Gastroesophageal sphincter (tissue), 3 donors: ENCODE results near the gene CACNA1F.
"Not testable (repeated sequence)": the region's sequence is repeated elsewhere in the genome, so short reads cannot be mapped to it uniquely, and the experiment has no call there.

ENCODE experiments used
- EP300 ChIP-seq: sonication (generic); formaldehyde crosslinking; IDR thresholded peaks from one replicate; pipeline ENCODE4 v1.6.1; 2017; ENCODE audit warnings: antibody characterized with exemption, mild to moderate bottlenecking
- POLR2A ChIP-seq, 2 donors: fragments of 450-650 bp; IDR thresholded peaks; one replicate each; pipeline ENCODE4 v1.6.1; 2017; ENCODE audit warnings: antibody characterized with exemption in 2 of 2, mild to moderate bottlenecking in 2 of 2, moderate library complexity in 1 of 2
- TF ChIP-seq, protein P1 (sequence below), 4 experiments: fragments of 200-600 bp in 2 of 4; fragments of 450-650 bp in 2 of 4; sonication (generic) in 1 of 4; IDR thresholded peaks; one replicate each; pipeline ENCODE4 v1.5.1; 2017 to 2019; ENCODE audit warnings: antibody characterized with exemption in 4 of 4, mild to moderate bottlenecking in 2 of 4, moderate library complexity in 2 of 4

DNA sequence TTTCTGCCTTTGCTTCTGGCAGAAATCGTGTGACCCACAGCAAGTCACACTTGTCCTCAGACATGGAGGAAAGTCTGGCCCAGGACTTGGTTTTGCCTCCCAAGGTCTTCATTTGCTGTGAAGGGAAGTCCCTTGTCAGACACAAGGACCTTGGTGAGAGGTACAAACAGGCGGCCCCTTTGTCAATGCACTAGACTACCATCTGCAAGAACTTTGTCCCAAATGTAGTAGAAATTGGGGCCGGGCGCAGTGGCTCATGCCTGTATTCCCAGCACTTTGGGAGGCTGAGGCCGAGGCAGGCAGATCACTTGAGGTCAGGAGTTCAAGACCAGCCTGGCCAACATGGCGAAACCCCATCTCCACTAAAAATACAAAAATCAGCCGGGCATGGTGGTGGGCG lies 59.6 kb downstream of the CACNA1F start:
- TF ChIP-seq, protein P1, sequence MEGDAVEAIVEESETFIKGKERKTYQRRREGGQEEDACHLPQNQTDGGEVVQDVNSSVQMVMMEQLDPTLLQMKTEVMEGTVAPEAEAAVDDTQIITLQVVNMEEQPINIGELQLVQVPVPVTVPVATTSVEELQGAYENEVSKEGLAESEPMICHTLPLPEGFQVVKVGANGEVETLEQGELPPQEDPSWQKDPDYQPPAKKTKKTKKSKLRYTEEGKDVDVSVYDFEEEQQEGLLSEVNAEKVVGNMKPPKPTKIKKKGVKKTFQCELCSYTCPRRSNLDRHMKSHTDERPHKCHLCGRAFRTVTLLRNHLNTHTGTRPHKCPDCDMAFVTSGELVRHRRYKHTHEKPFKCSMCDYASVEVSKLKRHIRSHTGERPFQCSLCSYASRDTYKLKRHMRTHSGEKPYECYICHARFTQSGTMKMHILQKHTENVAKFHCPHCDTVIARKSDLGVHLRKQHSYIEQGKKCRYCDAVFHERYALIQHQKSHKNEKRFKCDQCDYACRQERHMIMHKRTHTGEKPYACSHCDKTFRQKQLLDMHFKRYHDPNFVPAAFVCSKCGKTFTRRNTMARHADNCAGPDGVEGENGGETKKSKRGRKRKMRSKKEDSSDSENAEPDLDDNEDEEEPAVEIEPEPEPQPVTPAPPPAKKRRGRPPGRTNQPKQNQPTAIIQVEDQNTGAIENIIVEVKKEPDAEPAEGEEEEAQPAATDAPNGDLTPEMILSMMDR (IDR thresholded peaks at IDR 0.05) = not testable (repeated sequence)
- not testable (repeated sequence) for TF ChIP-seq EP300; POLR2A (IDR thresholded peaks at IDR 0.05)
